Activated CD4-positive, CD25-positive, alpha-beta regulatory T cell (primary cell): ENCODE results near the gene KIFC3.
"Not testable (repeated sequence)": the region's sequence is repeated elsewhere in the genome, so short reads cannot be mapped to it uniquely, and the experiment has no call there.

Experiments used
- DNase-seq, 4 experiments: peaks; one replicate each; lab custom pipeline; 2025; lab: John Stamatoyannopoulos, UW

The KIFC3 gene

DNA sequence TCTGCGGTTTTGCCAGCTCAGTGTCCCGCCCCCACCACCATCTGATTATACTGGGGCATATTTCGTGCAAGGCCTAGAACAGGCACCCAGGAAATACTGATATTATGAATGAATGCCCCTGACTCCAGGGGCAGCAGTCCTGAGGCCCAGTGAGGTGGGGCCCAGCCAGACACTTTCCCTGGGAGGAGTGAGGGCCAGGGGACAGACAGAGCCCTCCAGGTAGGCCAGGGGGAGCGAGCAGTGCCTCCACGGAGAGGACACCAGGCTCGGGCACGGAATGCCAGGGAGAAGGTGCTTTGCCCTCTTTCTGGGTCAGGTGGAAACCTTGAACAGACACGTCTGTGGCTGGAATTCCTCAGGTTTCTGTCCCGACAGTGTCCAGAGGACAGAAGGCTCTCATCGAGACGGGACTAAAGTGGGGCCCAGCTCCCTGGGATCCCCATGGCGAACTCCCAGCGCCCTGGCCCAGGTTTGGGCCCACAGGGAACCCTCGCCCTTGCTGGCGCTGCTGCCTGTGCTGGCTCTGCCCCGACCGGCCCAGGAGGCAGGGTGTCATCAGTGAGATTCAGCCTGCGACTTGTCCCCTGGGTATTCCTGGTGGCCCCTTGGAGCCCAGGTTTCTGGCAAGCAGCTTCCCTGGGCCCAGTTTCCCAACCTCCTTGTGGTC is 62.4 kb downstream of the KIFC3 start:
- DNase-seq, result no peak

DNA sequence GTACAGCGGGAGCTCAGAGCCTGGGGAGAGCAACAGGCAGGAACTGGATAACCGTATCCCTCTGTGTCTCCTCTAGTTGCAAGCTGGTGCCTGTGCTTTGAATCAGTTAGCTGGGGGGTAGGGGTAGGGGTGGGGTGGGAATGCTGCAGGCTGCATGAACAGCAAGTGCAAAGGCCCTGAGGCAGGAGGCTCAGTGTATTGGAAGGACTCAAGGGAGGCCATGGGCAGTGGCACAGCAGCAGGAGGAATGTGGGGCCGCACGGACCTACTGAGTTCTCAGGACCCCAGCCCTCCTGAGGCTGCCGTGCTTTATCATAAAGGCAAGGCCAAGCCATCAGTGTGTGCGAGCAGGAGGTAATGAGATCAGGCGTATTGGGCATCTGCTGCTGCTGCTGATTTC is 63.4 kb downstream of the KIFC3 start:
- no peak for DNase-seq

DNA sequence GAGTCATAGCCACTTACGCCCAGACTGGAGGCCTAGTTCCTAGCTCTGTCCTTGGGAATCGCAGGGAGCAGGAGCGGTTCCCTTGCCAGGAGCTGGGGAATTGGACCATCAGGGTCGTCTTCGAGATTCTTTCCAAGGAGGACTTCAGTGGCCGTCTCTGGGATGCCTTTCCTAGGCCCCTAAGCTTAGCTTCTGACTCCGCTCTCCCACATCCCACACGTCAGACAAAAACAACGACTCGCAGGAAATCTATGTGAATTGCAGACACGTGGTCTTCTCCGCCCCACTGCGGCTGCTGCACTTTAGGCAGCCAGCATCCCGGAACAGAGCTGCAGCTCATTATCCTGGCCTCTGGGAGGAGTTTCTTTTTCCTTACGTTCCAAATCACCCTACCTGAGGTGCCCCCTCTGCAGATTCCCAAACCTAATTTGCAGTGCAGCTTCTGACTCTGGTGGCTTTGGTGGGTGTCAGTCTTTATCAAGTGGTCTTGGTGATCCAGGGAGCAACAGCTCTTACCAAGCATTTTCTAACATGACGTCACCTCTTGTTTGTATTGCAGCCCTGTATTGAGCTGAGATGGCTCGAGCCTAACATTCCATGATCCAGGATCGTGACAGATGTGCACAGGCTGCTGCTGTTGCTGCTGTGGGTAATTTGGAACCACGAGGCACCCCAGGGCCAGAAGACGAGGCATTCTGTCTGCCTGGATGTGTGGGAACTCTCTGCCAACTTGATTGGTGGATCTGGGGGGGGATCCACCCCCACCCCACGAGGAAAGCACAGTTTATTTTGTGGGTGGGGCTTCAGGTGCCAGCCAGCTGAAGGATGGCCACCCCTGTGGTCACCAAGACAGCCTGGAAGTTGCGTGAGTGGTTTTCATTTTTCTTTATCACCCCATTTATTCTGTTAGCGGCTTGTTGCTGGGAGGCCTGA is 65.6 kb downstream of the KIFC3 start:
- no peak for DNase-seq

DNA sequence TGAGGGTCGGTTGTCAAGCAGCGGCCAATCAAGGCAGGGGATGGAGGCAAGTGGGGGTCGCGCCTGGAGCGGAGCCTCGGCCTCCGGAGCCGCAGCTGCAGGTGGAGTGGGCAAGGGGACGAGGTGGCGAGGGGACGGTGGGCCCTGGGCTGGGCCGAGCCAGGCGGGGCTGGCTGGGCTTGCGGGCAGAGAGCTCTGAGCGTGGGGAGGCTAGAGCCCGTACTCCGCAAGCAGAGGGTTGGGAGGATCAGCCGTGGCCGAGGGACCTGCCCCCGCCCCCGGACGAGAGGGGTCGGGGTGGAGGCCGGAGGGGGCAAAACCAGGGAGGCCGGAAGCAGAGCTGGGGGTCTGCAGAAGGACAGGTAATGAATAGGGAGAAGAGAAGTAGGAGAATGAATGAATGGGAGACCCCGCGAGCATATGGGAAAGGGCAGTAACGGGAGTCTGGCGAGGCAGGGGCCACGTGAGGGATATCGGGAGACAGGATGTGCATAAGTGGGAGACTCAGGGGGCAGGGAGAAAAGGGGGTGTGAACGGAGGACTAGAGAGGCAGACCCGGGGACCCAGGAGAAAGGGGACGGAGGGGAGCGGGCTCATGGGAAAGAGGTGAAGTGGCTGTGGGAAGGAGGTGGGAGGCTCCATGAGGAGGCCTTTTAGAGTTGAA is 66.4 kb downstream of the KIFC3 start, which contains the start of gene KATNB1:
TSS of gene KATNB1 (plus strand) at position 16 of the 664 bp plus-strand sequence. CDS start 1,474 bp downstream, outside the sequence.
- no peak for DNase-seq

DNA sequence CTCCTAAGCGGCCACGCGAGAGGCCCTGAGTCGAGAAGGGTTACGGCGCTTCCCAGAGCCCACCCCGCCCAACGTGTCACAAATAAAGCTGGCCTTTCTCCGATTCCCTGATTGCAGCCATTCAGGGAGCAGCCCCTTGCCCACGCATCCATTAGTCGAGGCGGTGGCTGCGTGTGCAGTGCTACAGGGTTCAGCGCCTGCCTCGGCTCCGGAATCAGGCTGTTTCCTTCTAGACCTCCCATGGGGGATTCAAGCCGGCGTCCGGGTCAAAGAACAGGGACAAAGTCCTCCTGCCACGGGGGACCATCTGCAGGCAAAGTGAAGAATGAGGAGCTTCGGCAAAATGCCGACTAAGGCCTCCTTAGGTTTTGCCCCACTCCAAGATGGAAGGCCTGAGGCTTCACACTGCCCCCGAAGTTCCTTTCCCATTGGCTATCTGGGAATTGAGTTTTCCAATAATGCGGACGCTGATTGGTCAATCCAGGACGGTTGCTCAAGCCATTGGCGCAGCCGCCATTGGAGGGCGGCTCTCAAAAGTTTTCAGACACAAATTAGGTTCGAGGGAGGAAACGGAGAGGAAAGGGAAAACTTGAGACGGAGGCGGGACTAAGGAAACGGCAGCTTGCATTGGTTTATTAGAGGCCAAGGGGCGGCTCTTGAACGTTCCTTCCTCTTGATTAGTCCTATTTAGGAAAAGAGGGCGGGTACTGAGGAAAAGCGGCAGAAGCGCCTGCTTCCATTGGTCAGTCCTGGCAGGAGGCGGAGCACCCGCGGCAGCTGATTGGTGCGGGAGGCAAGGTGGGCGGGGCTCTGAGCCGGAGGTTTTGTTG is 67.2 kb downstream of the KIFC3 start:
- DNase-seq, result peak; percentile 94 to 98 (median 96)

DNA sequence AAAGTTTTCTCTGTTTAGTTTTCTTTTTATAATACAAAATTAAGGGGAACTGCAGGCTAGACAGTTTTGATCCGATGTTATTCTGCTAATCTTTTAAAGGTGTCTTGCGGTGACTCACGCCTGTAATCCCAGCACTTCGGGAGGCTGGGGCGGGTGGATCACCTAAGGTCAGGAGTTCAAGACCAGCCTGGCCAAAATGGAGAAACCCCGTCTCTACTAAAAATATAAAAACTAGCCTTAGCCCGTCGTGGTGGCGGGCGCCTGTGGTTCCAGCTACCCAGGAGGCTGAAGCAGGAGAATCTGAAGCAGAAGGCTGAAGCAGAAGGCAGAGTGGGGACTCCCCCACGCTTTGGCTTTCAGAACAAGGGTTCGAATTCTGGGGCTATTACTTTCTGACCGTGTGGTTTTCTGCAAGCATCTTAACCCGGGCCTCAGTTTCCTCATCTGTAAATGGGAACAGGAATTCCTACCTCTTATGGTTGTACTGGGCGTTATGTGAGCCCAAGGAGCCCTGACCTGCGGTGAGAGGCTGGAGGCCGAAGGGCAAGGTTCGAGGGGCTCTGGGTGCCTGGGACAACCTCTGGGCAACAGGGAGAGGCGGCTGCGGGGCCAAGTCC is 67.9 kb downstream of the KIFC3 start:
- DNase-seq, result no peak

DNA sequence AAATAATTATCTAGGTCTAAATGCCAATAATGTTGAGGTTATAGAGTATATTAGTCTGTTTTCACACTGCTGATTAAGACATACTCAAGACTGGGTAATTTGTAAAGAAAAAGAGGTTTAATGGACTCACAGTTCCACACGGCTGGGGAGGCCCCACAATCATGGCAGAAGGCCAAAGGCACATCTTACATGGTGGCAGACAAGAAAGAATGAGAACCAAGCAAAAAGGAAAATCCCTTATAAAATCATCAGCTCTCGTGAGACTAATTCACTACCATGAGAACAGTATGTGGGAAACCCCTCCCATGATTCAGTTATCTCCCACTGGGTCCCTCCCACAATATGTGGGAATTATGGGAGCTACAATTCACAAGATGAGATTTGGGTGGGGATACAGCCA is 69.6 kb downstream of the KIFC3 start:
- DNase-seq, result no peak

DNA sequence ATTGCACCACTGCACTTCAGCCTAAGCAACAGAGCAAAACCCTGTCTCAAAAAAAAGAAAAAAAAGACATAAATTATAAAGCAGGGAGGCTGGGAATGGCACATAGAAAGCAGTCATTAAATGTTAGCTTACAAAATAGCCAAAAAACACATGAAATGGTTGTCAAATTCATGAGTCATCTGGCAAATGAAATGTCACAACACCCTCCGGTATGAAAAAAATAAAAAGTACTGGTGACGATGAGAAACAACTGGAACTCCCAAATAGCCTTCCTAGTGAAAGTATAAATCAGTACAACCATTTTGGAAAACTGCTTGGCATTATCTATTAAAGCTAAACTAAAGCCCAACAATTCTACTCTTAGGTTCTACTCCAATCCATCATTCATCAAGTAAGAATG is 70.3 kb downstream of the KIFC3 start:
- no peak for DNase-seq

DNA sequence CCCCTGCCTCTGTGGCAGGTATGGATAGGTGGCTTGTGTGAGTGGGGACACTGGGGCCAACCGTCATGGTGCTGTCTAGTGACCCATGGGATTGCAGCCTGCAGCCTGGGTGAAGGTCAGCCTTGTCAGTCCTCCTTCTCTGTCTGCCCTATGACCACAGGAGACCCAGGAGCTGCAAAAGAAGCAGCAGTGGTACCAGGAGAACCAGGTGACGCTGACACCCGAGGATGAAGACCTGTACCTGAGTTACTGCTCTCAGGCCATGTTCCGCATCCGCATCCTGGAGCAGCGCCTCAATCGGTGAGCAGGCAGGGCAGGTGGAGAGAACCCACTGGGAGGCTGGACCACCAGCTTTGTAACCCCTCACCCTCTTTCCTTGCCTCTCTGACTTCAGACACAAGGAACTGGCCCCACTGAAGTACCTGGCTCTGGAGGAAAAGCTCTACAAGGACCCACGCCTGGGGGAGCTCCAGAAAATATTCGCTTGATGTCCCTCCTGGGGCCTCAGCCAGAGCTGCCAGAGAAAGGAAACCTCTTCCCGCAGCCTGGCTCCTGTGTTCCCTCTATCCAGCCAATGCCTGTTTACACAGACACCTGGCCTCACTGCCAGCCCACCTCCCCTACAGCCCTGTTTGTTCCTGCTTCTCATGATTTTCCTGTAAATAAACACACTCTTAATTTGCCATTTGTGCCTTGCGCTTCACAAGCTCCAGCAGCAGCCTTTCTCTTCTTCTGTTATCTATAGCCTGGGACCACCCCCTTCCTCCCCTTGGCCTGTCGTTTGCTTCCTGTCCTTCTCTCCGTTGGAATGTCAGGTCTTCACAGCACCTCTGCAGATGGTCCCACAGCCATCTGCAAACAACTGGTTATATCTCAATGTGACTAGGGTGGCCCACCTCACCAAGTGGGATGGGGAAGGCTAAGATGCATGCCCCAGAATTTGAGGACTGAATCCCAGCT is 71.2 kb downstream of the KIFC3 start:
- no peak for DNase-seq

DNA sequence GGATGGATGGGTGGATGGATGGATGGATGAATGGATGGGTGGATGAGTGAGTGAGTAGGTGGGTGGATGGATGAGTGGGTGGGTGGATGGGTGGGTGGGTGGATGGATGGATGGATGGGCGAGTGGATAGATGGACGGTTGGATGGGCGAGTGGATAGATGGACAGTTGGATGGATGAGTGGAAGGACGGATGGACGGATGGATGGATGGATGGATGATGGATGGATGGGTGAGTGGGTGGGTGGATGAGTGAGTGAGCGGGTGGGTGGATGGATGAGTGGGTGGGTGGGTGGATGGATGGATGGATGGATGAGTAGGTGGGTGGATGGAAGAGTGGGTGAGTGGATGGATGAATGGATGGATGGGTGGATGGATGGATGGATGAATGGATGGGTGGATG is 72.4 kb downstream of the KIFC3 start:
- DNase-seq, result not testable (repeated sequence)

DNA sequence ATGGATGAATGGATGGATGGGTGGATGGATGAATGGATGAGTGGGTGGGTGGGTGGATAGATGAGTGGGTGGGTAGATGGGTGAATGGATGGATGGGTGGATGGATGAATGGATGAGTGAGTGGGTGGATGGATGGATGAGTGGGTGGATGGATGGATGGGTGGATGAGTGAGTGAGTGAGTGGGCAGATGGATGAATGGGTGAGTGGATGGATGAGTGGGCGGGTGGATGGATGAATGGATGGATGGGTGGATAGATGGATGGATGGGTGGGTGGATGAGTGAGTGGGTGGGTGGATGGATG is 73.2 kb downstream of the KIFC3 start:
- no peak for DNase-seq

DNA sequence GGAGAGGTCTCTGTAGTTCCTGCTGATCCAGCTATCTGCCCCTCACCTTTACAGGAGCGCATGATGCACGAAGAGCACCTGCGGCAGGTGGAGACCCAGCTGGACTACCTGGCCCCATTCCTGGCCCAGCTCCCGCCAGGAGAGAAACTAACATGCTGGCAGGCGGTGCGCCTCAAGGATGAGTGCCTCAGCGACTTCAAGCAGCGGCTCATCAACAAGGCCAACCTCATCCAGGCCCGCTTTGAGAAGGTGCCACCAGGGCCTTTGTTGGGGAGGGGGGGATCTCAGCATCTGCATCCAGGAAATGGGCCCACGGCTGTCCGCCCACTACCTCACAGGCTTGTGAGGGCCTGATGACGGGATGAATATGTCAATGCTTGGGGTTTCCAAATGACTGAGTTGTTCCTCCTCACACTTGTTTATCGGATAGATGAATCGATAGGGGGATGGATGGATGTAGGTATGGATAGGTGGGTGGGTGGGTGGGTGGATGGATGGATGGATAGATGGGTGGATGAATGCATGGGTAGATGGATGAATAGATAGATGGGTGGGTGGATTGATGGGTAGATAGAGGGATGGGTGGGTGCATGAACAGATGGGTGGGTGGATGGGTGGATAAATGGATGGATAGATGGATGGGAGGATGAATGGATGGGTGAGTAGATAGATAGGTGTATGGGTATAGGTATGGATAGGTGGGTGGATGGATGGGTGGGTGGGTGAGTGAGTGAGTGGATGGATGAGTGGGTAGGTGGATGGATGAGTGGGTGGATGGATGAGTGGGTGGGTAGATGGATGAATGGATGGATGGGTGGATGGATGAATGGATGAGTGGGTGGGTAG is 73.7 kb downstream of the KIFC3 start:
- DNase-seq, result no peak

DNA sequence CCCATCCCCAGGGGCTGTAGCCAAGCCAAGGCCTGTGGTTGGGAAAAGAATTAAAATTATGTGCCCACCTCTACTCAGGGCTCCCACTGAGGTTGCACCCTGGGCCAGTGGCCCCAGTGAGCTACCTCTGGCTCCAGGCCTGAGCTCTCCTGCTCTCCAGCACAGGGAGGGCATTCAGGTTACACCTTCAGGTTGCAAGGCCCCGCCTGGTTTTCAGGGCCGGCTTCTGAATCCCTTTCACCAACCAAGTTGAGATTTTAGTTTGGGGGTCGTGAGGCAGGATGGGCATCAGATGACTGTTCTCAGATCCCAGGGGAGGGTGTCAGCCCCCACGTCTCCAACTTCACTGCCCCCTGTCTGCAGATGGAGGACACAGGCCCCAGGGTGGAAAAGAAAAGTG is 74.7 kb downstream of the KIFC3 start:
- no peak for DNase-seq

DNA sequence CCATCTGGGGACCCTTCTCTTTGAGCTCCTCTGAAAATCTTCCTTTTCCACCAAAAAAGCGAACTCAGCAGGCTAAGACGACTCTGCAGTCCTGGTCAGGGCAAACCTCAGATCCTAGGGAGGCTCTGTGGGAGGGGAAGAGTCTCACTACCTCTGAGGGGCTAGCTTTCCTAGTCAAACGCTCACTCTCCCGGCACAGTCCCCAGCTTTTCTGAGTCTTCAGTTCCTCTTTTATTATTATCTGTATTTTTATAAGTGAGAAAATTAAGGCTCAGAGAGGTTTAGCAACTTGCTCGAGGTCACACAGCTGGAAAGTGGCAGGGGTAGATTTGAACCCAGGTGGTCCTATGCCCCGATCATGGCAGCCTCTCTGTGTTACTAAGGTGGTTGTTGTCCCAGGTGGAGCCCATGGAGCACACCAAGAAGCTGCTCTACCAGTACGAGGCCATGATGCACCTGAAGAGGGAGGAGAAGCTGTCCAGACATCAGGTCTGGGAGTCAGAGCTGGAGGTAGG is 75.8 kb downstream of the KIFC3 start:
- no peak for DNase-seq

DNA sequence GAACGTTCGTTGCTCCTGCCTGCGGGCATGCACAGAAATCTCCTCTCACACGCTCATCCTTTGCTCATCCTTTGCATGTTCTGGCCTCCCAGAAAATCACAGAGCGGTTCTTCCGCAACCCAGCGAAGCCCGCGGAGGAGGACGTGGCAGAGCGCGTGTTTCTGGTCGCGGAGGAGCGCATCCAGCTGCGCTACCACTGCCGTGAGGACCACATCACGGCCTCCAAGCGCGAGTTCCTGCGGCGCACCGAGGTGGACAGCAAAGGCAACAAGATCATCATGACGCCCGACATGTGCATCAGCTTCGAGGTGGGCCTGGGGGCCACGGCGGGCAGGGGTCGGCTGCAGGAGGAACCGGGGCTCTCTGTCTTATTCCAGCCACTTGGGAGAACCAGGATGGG is 76.3 kb downstream of the KIFC3 start:
- DNase-seq, result no peak

DNA sequence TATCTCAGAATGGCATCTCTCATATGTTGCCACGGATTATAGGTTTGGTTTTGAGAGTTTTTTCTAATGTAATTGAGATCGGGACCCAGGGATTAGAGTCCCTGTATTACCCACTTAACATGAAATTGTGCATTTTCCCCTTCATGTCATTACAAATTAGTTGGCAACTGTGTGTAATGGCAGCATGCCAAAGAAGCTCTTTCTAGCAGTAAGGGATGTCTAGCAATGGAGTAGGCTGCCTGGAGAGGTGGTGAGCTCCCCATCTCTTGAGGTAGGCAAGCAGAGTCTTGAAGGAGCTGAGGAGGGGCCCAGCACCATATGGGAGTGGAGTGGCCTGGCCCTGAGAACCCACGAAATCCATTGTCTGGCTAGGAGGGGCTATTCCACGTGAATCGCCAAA is 76.7 kb downstream of the KIFC3 start:
- DNase-seq, result no peak

DNA sequence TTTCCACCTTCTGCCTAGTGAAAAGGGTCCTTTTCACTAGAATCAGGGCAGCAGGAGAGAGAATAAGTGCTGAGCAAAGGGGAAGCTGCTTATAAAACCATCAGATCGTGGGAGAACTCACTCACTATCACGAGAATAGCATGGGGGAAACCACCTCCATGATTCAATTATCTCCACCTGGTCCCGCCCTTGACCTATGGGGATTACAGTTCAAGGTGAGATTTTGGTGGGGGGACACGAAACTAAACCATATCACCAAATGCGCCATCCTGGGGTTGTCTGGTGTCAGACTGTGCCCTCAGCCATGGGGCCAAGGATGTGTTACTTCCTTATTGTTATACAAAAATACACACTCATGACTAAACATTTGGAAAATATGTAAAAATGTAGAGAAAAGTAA is 77.1 kb downstream of the KIFC3 start:
- no peak for DNase-seq

DNA sequence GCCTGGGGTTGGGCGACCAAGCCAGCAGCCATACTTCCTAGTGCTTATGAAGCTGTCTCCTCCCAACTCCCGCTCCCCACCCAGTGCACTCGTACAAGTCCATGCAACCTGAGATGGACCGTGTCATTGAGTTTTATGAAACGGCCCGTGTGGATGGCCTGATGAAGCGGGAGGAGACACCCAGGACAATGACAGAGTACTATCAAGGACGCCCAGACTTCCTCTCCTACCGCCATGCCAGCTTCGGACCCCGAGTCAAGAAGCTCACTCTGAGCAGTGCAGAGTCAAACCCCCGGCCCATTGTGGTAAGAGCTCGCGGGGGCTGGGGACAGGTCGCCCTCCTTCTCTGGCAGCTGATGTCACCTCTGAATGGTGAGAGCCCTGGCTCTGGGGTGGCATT is 77.8 kb downstream of the KIFC3 start:
- no peak for DNase-seq

DNA sequence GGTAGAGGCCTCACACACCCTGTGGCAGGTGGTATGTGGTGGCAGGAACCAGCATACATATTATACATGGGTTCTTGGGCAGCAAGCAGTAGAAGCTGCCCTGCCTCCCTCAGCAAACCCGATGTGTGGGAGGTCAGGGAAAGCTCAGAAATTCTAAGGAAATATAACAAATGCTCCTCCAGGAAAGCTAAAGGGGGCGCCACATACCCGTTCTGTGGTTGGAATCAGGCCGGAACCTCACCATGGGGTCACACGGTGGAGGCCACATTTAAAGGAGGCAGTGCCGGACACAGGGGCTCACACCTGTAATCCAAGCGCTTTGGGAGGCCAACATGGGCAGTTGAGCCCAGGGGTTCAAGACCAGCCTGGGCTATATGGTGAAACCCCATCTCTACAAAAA is 79.1 kb downstream of the KIFC3 start:
- DNase-seq, result no peak
